H9 (cell line): ENCODE data around the gene ADORA2B. TPM values are rescaled to one million over a fixed set of nuclear protein-coding genes. Genes with fewer than 3 reads are reported as not detected.

Experiments
- DNase-seq: peaks from one replicate; pipeline ENCODE4 v3.0.0-alpha.2; 2017
- H2AFZ ChIP-seq: one replicate; pipeline ENCODE4 v1.6.1; 2013; ENCODE audit warnings: mild to moderate bottlenecking, low read length, control low read depth, moderate library complexity
- H2AK5ac ChIP-seq: 2 replicates; pipeline ENCODE4 v1.6.1; 2013; ENCODE audit warnings: low read length, control low read depth, mixed read lengths; ENCODE audit not compliant: insufficient read length
- H2BK120ac ChIP-seq: one replicate; pipeline ENCODE4 v1.6.1; 2013; ENCODE audit warnings: low read depth, mild to moderate bottlenecking, low read length, control low read depth, inconsistent platforms; ENCODE audit not compliant: poor library complexity, severe bottlenecking
- H2BK12ac ChIP-seq: 2 replicates; pipeline ENCODE4 v1.6.1; 2013; ENCODE audit warnings: low read length, control low read depth, mixed read lengths, low read depth; ENCODE audit not compliant: insufficient read length
- H2BK15ac ChIP-seq: 2 replicates; pipeline ENCODE4 v1.6.1; 2013; ENCODE audit warnings: low read depth, low read length, control low read depth
- H2BK20ac ChIP-seq: one replicate; pipeline ENCODE4 v1.6.1; 2013; ENCODE audit warnings: low read depth, mild to moderate bottlenecking, low read length, control low read depth, inconsistent platforms; ENCODE audit not compliant: poor library complexity, severe bottlenecking
- H2BK5ac ChIP-seq: 2 replicates; pipeline ENCODE4 v1.6.1; 2013; ENCODE audit warnings: low read length, control low read depth, mixed read lengths; ENCODE audit not compliant: insufficient read length
- H3K14ac ChIP-seq: 2 replicates; pipeline ENCODE4 v1.6.1; 2013; ENCODE audit warnings: low read length, control low read depth; ENCODE audit not compliant: insufficient read depth
- H3K18ac ChIP-seq: 2 replicates; pipeline ENCODE4 v1.6.1; 2013; ENCODE audit warnings: low read depth, mild to moderate bottlenecking, mixed read lengths, low read length, control low read depth; ENCODE audit not compliant: insufficient read length
- H3K23ac ChIP-seq: 2 replicates; pipeline ENCODE4 v1.6.1; 2013; ENCODE audit warnings: low read length, control low read depth, mixed read lengths, low read depth; ENCODE audit not compliant: insufficient read length
- H3K23me2 ChIP-seq: 2 replicates; pipeline ENCODE4 v1.6.1; 2013; ENCODE audit warnings: low read depth, mild to moderate bottlenecking, mixed read lengths, low read length, control low read depth; ENCODE audit not compliant: insufficient read length, poor library complexity, severe bottlenecking
- H3K27ac ChIP-seq: 2 replicates; pipeline ENCODE4 v1.5.1; 2013; ENCODE audit warnings: low read length, control low read depth, mixed read lengths, low read depth; ENCODE audit not compliant: insufficient read length
- H3K27me3 ChIP-seq: 2 replicates; pipeline ENCODE4 v1.6.1; 2013; ENCODE audit warnings: low read length, control low read depth, inconsistent platforms; ENCODE audit not compliant: insufficient read depth
- H3K4ac ChIP-seq: 2 replicates; pipeline ENCODE4 v1.6.1; 2013; ENCODE audit warnings: low read depth, mild to moderate bottlenecking, control low read depth, inconsistent platforms, low read length, moderate library complexity
- H3K4me1 ChIP-seq: 2 replicates; pipeline ENCODE4 v1.6.1; 2013; ENCODE audit warnings: low read length, control low read depth, inconsistent platforms; ENCODE audit not compliant: insufficient read depth
- H3K4me2 ChIP-seq: 2 replicates; pipeline ENCODE4 v1.6.1; 2013; ENCODE audit warnings: low read length, control low read depth, mixed read lengths; ENCODE audit not compliant: insufficient read length, insufficient read depth
- H3K56ac ChIP-seq: 2 replicates; pipeline ENCODE4 v1.6.1; 2013; ENCODE audit warnings: low read depth, mild to moderate bottlenecking, mixed read lengths, low read length, control low read depth; ENCODE audit not compliant: insufficient read length
- H3K79me1 ChIP-seq: 2 replicates; pipeline ENCODE4 v1.6.1; 2013; ENCODE audit warnings: low read depth, mild to moderate bottlenecking, moderate library complexity, low read length, control low read depth, inconsistent platforms; ENCODE audit not compliant: insufficient read depth, poor library complexity, severe bottlenecking
- H3K79me2 ChIP-seq: 2 replicates; pipeline ENCODE4 v1.6.1; 2013; ENCODE audit warnings: low read length, control low read depth, inconsistent platforms; ENCODE audit not compliant: insufficient read depth
- H3K9ac ChIP-seq: 2 replicates; pipeline ENCODE4 v1.6.1; 2013; ENCODE audit warnings: low read length, control low read depth, mixed read lengths; ENCODE audit not compliant: insufficient read length; ENCODE audit errors: extremely low read depth
- H3K9me3 ChIP-seq: one replicate; pipeline ENCODE4 v1.6.1; 2013; ENCODE audit warnings: low read depth, low read length, inconsistent platforms; ENCODE audit not compliant: control insufficient read depth
- H3T11ph ChIP-seq: one replicate; pipeline ENCODE4 v1.6.1; 2013; ENCODE audit warnings: mild to moderate bottlenecking, low read length, control low read depth, inconsistent platforms
- H4K20me1 ChIP-seq: one replicate; pipeline ENCODE4 v1.6.1; 2013; ENCODE audit not compliant: control insufficient read depth, insufficient read length, insufficient read depth
- H4K5ac ChIP-seq: 2 replicates; pipeline ENCODE4 v1.6.1; 2013; ENCODE audit warnings: low read depth, mild to moderate bottlenecking, mixed read lengths, low read length, control low read depth; ENCODE audit not compliant: insufficient read length
- H4K8ac ChIP-seq: replicated peaks from 2 replicates; pipeline ENCODE4 v1.6.1; 2013; ENCODE audit warnings: low read length, control low read depth, mixed read lengths, low read depth; ENCODE audit not compliant: insufficient read length
- H4K91ac ChIP-seq: 2 replicates; pipeline ENCODE4 v1.6.1; 2013; ENCODE audit warnings: low read depth, mild to moderate bottlenecking, moderate library complexity, mixed read lengths, low read length, control low read depth; ENCODE audit not compliant: insufficient read length
- H3K27ac Mint-ChIP-seq, 3 experiments: 2 replicates in 2 of 3; 3 replicates in 1 of 3; pipeline ENCODE4 v1.8.0; 2020 to 2021; ENCODE audit warnings: mixed read lengths in 3 of 3, mild to moderate bottlenecking in 1 of 3, moderate library complexity in 1 of 3
- H3K27me3 Mint-ChIP-seq: 2 replicates; pipeline ENCODE4 v1.8.0; 2021; ENCODE audit warnings: low read depth, mild to moderate bottlenecking, moderate library complexity, mixed read lengths
- H3K36me3 Mint-ChIP-seq, 3 experiments: 2 replicates in 2 of 3; 3 replicates in 1 of 3; pipeline ENCODE4 v1.8.0; 2020 to 2021; ENCODE audit warnings: low read depth in 3 of 3, mixed read lengths in 3 of 3; ENCODE audit not compliant: insufficient read depth in 1 of 3
- H3K4me1 Mint-ChIP-seq, 2 experiments: 2 replicates each; pipeline ENCODE4 v1.8.0; 2020; ENCODE audit warnings: mixed read lengths in 2 of 2
- H3K4me3 Mint-ChIP-seq, 2 experiments: 2 replicates in 1 of 2; 3 replicates in 1 of 2; pipeline ENCODE4 v1.8.0; 2020 to 2021; ENCODE audit warnings: mild to moderate bottlenecking in 2 of 2, mixed read lengths in 2 of 2, moderate library complexity in 1 of 2
- H3K9me3 Mint-ChIP-seq, 2 experiments: 2 replicates in 1 of 2; 3 replicates in 1 of 2; pipeline ENCODE4 v1.8.0; 2020; ENCODE audit warnings: mild to moderate bottlenecking in 2 of 2, mixed read lengths in 2 of 2, moderate library complexity in 1 of 2
- WGBS: extraction: QIAGEN DNeasy Blood & Tissue Kit; methylation state at CpG from one replicate; pipeline ENCODE4 v1.1.7; 2013; ENCODE audit warnings: missing lambda C conversion rate, low lambda C conversion rate, mixed read lengths; ENCODE audit not compliant: insufficient read length; ENCODE audit errors: extremely low coverage; 5-methylcytosine and 5-hydroxymethylcytosine counted together
- total RNA-seq: library from RNA; stranded (reverse); gene quantifications from 2 replicates; pipeline ENCODE4 v1.2.1, GENCODE V29; 2021
- TF ChIP-seq, protein P1 (sequence below): fragments of 200-600 bp; sonication (generic); conservative IDR thresholded peaks from 3 replicates; pipeline ENCODE4 v1.8.0; 2021; ENCODE audit warnings: antibody characterized with exemption, mild to moderate bottlenecking

The ADORA2B gene
- total RNA-seq, 1 experiment from 2014 or later = 3.1 TPM

GRCh38 chr17:15966183-15966878 is 21.4 kb downstream of the ADORA2B start:
- H3K23me2 ChIP-seq = peaks cover 3% of the 10 kb centered on the region
- H3K14ac ChIP-seq = peak overlapping the region; percentile 84; the same call in 1 of the 2 replicates
- no peak overlapping the region for H4K91ac ChIP-seq
- H3K4ac ChIP-seq = peak overlapping the region; percentile 52; the same call in 1 of the 2 replicates
- H2BK12ac ChIP-seq = no peak overlapping the region
- H3K56ac ChIP-seq = no peak overlapping the region
- H3K79me2 ChIP-seq = no peaks in the 10 kb centered on the region; the same call in 1 of the 2 replicates
- H2BK5ac ChIP-seq = peak overlapping the region; percentile 4
- peak overlapping the region; percentile 85 for H3K27ac ChIP-seq
- H3K9ac ChIP-seq = peak overlapping the region; percentile 15
- TF ChIP-seq, protein P1, sequence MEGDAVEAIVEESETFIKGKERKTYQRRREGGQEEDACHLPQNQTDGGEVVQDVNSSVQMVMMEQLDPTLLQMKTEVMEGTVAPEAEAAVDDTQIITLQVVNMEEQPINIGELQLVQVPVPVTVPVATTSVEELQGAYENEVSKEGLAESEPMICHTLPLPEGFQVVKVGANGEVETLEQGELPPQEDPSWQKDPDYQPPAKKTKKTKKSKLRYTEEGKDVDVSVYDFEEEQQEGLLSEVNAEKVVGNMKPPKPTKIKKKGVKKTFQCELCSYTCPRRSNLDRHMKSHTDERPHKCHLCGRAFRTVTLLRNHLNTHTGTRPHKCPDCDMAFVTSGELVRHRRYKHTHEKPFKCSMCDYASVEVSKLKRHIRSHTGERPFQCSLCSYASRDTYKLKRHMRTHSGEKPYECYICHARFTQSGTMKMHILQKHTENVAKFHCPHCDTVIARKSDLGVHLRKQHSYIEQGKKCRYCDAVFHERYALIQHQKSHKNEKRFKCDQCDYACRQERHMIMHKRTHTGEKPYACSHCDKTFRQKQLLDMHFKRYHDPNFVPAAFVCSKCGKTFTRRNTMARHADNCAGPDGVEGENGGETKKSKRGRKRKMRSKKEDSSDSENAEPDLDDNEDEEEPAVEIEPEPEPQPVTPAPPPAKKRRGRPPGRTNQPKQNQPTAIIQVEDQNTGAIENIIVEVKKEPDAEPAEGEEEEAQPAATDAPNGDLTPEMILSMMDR = no peak
- H3K4me1 Mint-ChIP-seq = peaks cover 55 to 57% of the 10 kb centered on the region in 2 experiments
- H3K36me3 Mint-ChIP-seq = no peaks in the 10 kb centered on the region; a peak in 2 of 7 replicates
- H2BK20ac ChIP-seq = no peak overlapping the region
- H3T11ph ChIP-seq = peak overlapping the region; percentile 81
- peak; percentile 96 for DNase-seq
- H3K4me3 Mint-ChIP-seq = peak overlapping the region; percentile 57 to 73
- H4K20me1 ChIP-seq = no peaks in the 10 kb centered on the region
- peak overlapping the region; percentile 53 for H4K5ac ChIP-seq
- no peaks in the 10 kb centered on the region for H3K9me3 ChIP-seq
- no peak overlapping the region for H2AK5ac ChIP-seq
- peaks cover 6% of the 10 kb centered on the region for H3K27me3 Mint-ChIP-seq
- no peak overlapping the region for H2BK15ac ChIP-seq
- no peak overlapping the region for H2AFZ ChIP-seq
- no peak overlapping the region for H3K23ac ChIP-seq
- no peaks in the 10 kb centered on the region; the same call in 1 of the 2 replicates for H3K27me3 ChIP-seq
- H3K27ac Mint-ChIP-seq = peak overlapping the region; percentile 98 to 99 (median 99)
- H4K8ac ChIP-seq = no peak overlapping the region
- H3K4me2 ChIP-seq = peak overlapping the region; percentile 41
- H3K9me3 Mint-ChIP-seq = no peaks in the 10 kb centered on the region
- no CpG with 5 or more reads among the region's 13 CpGs for WGBS
- no peaks in the 10 kb centered on the region for H3K79me1 ChIP-seq
- peak overlapping the region; percentile 92 for H3K18ac ChIP-seq
- peaks cover 10% of the 10 kb centered on the region for H3K4me1 ChIP-seq
- no peak overlapping the region for H2BK120ac ChIP-seq
